GM13977 (cell line): ENCODE measurements around the gene C11orf68.

Experiments
- DNase-seq: peaks from one replicate; pipeline ENCODE4 v3.0.0; 2012; ENCODE audit warnings: low spot score
- in situ Hi-C: fragments of 300-500 bp; cut with MboI; formaldehyde crosslinking; loops from one replicate; pipeline ENCODE4 v1.12.0; 2022; ENCODE audit warnings: low sequenced_read_pairs, low pct_unique_long_range_greater_than_20kb, mixed read lengths, inconsistent platforms; ENCODE audit not compliant: unreplicated experiment
- TF ChIP-seq, protein P1 (sequence below): IDR thresholded peaks from 2 replicates; pipeline ENCODE4 v1.5.1; 2012; ENCODE audit warnings: mild to moderate bottlenecking, control low read depth; ENCODE audit not compliant: insufficient read depth; ENCODE audit errors: extremely low read depth, missing control alignments

Gene C11orf68

DNA sequence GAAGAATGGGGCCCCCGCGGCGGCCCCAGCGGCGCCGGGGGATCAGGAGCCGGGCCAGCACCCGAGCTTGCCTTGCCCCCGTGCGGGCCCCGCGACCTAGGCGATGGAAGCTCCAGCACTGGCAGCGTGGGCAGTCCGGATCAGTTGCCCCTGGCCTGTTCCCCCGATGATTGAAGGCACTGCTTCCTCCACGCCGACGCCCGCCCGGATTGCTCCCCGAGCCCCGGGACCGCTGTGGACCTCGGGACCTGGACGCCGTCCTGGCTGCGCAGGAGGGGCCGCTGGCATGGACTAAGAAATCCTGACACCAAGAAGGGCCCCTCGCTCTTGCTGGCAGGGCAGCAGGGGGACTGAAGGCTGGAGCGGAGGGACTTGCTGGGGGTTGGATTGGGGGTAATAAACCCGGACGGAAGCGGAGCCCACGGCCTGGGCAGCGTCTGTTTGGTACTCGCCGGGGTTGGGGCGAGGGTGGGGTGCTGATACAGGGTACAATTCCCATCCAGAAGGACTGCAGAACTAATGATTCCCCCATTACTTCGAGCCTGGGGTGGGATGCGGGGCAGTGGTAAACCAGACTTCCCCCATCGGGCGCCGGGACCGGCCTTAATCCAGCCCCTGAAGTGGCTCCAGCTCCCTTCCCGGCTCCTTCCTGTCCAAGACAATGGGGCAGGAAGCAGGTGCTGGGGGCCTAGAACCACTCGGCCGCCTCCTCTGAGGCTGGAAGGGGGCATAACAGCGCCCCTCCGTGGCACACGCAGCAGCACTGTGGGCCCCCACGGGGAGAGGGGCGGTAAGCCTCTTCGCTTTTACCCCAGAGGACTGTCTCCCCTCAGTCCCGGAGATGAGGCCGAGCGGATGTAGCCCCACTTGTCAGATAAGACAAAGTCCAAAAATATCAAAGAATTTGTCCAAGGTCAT, 27.4 kb downstream of the C11orf68 start:
- DNase-seq, result peak; percentile 58
- TF ChIP-seq, protein P1, sequence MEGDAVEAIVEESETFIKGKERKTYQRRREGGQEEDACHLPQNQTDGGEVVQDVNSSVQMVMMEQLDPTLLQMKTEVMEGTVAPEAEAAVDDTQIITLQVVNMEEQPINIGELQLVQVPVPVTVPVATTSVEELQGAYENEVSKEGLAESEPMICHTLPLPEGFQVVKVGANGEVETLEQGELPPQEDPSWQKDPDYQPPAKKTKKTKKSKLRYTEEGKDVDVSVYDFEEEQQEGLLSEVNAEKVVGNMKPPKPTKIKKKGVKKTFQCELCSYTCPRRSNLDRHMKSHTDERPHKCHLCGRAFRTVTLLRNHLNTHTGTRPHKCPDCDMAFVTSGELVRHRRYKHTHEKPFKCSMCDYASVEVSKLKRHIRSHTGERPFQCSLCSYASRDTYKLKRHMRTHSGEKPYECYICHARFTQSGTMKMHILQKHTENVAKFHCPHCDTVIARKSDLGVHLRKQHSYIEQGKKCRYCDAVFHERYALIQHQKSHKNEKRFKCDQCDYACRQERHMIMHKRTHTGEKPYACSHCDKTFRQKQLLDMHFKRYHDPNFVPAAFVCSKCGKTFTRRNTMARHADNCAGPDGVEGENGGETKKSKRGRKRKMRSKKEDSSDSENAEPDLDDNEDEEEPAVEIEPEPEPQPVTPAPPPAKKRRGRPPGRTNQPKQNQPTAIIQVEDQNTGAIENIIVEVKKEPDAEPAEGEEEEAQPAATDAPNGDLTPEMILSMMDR, result peak; percentile 72
- in situ Hi-C loops, result no loop called here

GRCh38 chr11:65890324-65891218, 28.3 kb downstream of the C11orf68 start, which contains the start of gene CCDC85B:
Gene CCDC85B, plus strand, starts transcription at chr11:65890673. Its CDS starts 111 bp downstream, at chr11:65890784.
- in situ Hi-C loops, result no loop called here

GRCh38 chr11:65888163-65888814, 30.6 kb downstream of the C11orf68 start, which contains the start of gene FIBP:
Gene FIBP, minus strand, starts transcription at chr11:65888471. Its CDS starts 53 bp downstream, at chr11:65888418.
- peak; percentile 97 for DNase-seq
- TF ChIP-seq, protein P1, result peak; percentile 77
- in situ Hi-C loops, result no loop called here

More at GRCh38 chr11:65890324-65891218, 28.3 kb downstream of the C11orf68 start, which contains the start of gene CCDC85B:
- TF ChIP-seq, protein P1, result no peak
- DNase-seq, result peak; percentile 98

- no peak for DNase-seq
- TF ChIP-seq, protein P1, result no peak
- in situ Hi-C loops, result no loop called here
Measured at GRCh38 chr11:65887723-65888162, 31.1 kb downstream of the C11orf68 start.

DNA sequence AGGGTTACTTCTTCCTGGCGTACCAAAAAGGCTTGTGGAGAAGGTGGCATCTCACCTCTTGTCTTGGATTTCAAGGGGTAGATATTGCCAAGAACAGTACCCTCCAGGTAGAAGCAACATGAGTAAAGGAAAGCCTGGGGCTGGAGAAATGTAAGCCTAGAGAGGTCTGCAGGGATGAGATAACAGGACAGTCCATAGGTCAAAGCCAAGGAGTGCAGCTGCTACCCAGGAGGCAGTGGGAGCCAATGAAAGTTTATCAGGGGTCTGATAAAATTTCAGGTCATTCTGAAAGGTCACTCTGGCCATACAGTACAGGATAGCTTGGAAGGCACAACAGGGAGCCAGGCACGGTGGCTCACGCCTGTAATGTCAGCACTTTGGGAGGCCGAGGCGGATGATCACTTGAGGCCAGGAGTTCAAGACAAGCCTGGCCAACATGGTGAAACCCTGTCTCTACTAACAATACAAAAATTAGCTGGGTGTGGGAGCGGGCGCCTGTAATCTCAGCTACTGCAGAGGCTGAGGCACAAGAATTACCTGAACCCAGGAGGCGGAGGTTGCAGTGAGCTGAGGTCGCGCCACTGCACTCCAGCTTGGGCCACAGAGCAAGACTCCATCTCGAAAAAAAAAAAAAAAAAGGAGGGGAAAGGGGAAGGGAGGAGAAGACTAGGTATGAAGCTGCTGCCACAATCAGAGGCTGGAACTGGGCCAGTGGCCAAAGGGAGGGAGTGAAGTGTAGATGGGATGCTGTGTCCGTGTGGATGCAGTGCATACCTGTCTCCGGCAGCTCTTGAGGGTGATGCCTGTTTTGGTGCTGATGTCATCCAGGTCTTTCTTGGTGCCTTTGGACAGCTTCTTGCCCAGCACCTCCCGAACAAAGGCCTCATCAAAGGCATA, 31.8 kb downstream of the C11orf68 start:
- DNase-seq, result no peak
- in situ Hi-C loops, result no loop called here
- TF ChIP-seq, protein P1, result no peak
